GM12878 (cell line): ENCODE measurements around the gene IL18R1. TPM values are rescaled to one million over a fixed set of nuclear protein-coding genes. Genes with fewer than 3 reads are reported as not detected.

Experiments
- ASH2L ChIP-seq: fragments of 300-600, 200-600 bp; sonication (generic); IDR thresholded peaks from 2 replicates; pipeline ENCODE4 v1.6.1; 2017; ENCODE audit warnings: low read depth, mild to moderate bottlenecking, borderline replicate concordance
- ATF7 ChIP-seq: fragments of 450-650 bp; IDR thresholded peaks from 2 replicates; pipeline ENCODE4 v1.6.1; 2016; ENCODE audit warnings: low read depth, mild to moderate bottlenecking
- EED ChIP-seq: sonication (generic); IDR thresholded peaks from 2 replicates; pipeline ENCODE4 v1.6.1; 2016; ENCODE audit warnings: antibody characterized with exemption, low read depth
- EZH2 ChIP-seq: IDR thresholded peaks from 2 replicates; pipeline ENCODE4 v1.6.1; 2012; ENCODE audit warnings: low read depth, mild to moderate bottlenecking, control low read depth, inconsistent platforms, low read length, borderline replicate concordance; ENCODE audit not compliant: control insufficient read depth
- GATAD2B ChIP-seq: fragments of 450-650 bp; conservative IDR thresholded peaks from 2 replicates; pipeline ENCODE4 v1.6.1; 2017; ENCODE audit warnings: low read depth, mild to moderate bottlenecking, moderate library complexity
- MTA2 ChIP-seq: fragments of 450-650 bp; IDR thresholded peaks from 2 replicates; pipeline ENCODE4 v1.6.1; 2016; ENCODE audit warnings: low read depth, mild to moderate bottlenecking, moderate library complexity
- MYB ChIP-seq: fragments of 150-350 bp; IDR thresholded peaks from 2 replicates; pipeline ENCODE4 v1.6.1; 2014; ENCODE audit warnings: mild to moderate bottlenecking, low read depth, low read length, borderline replicate concordance
- NR2F1 ChIP-seq: fragments of 450-650 bp; conservative IDR thresholded peaks from 2 replicates; pipeline ENCODE4 v1.6.1; 2017; ENCODE audit warnings: mild to moderate bottlenecking
- RFX5 ChIP-seq: IDR thresholded peaks from 2 replicates; pipeline ENCODE4 v1.6.1; 2011; ENCODE audit warnings: low read depth, low read length, improper control_type of control experiment
- SREBF1 ChIP-seq: IDR thresholded peaks from 2 replicates; pipeline ENCODE4 v1.6.1; 2012; ENCODE audit warnings: mild to moderate bottlenecking, low read length
- SREBF2 ChIP-seq: IDR thresholded peaks from 2 replicates; pipeline ENCODE4 v1.6.1; 2012; ENCODE audit warnings: mild to moderate bottlenecking, low read length
- TBL1XR1 ChIP-seq: IDR thresholded peaks from 2 replicates; pipeline ENCODE4 v1.6.1; 2012; ENCODE audit warnings: low read depth, low read length, improper control_type of control experiment
- TCF12 ChIP-seq: IDR thresholded peaks from 2 replicates; pipeline ENCODE4 v1.6.1; 2011; ENCODE audit warnings: low read depth, mild to moderate bottlenecking, low read length
- TCF3 ChIP-seq: IDR thresholded peaks from 2 replicates; pipeline ENCODE4 v1.6.1; 2012; ENCODE audit warnings: low read depth, mild to moderate bottlenecking, low read length, borderline replicate concordance; ENCODE audit not compliant: insufficient read depth
- WRNIP1 ChIP-seq: IDR thresholded peaks from 2 replicates; pipeline ENCODE4 v1.6.1; 2011; ENCODE audit warnings: low read depth, low read length, improper control_type of control experiment, borderline replicate concordance
- ZNF274 ChIP-seq: IDR thresholded peaks from one replicate; pipeline ENCODE4 v1.8.0; 2011; ENCODE audit not compliant: insufficient read length, insufficient read depth
- polyA plus RNA-seq, 11 experiments: library from polyadenylated mRNA; depleted of rRNA in 4 of 11; unstranded in 6 of 11; stranded (reverse) in 5 of 11; fragments of >200 nt; fragmentation: Nextera tagmentation in 4 of 11; fragmentation: Illumina TruSeq in 1 of 11; extraction: Ambion mirVana in 4 of 11; extraction: Trizol in 1 of 11; gene quantifications; 1 replicate in 1 of 11; 2 replicates in 10 of 11; pipeline versions ENCODE4 v1.2.1 to v1.2.3, GENCODE V29; 2011 to 2016; ENCODE audit warnings: inconsistent platforms in 2 of 11, missing spikeins in 2 of 11, low read depth in 1 of 11
- total RNA-seq, 4 experiments: library from RNA; depleted of rRNA in 3 of 4; stranded (reverse); fragments of >200 nt in 3 of 4; fragmentation: Illumina TruSeq in 1 of 4; extraction: Trizol in 1 of 4; gene quantifications; 2 replicates each; pipeline versions ENCODE4 v1.2.1 to v1.2.3, GENCODE V29; 2013 to 2021
- TF ChIP-seq, protein P1 (sequence below): fragments of 450-650 bp; IDR thresholded peaks from 2 replicates; pipeline ENCODE4 v1.6.1; 2017; ENCODE audit warnings: mild to moderate bottlenecking
- TF ChIP-seq, protein P2 (sequence below): IDR thresholded peaks from 2 replicates; pipeline ENCODE4 v1.6.1; 2011; ENCODE audit warnings: mild to moderate bottlenecking, low read depth, low read length, moderate library complexity; ENCODE audit not compliant: insufficient replicate concordance
- TF ChIP-seq, protein P3 (sequence below): fragments of 450-650 bp; IDR thresholded peaks from 2 replicates; pipeline ENCODE4 v1.6.1; 2017; ENCODE audit warnings: mild to moderate bottlenecking, low read depth, inconsistent platforms; ENCODE audit not compliant: poor library complexity, severe bottlenecking
- TF ChIP-seq, protein P4 (sequence below): fragments of 450-650 bp; IDR thresholded peaks from 2 replicates; pipeline ENCODE4 v1.6.1; 2016; ENCODE audit warnings: mild to moderate bottlenecking, moderate library complexity, borderline replicate concordance

IL18R1 gene
- total and polyA plus RNA-seq, 10 of the 15 experiments (the other 5 are each of a cell fraction or from before 2014, with no cell fraction given), result 3.5 to 15.5 (median 11.1) TPM

DNA sequence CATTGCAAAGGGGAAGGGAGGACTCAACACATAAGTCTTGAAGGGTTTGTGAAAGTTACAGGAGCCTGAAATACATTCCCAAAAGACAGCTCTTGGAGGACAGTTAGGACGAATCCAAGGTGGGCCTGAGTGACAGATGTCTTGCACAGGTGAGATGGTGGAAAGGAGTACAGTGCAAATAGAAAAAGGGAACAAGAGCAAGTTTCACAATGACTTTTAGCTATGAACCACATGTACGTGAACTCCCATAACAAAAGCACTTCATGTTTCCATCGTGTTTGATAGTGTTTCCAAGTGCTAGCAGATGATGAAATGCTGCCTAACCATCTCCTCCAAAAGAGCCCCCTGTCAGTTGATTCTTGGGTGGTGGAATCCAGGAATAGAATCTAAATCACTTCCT lies 69.2 kb downstream of the IL18R1 start (continued):
- TF ChIP-seq, protein P1, sequence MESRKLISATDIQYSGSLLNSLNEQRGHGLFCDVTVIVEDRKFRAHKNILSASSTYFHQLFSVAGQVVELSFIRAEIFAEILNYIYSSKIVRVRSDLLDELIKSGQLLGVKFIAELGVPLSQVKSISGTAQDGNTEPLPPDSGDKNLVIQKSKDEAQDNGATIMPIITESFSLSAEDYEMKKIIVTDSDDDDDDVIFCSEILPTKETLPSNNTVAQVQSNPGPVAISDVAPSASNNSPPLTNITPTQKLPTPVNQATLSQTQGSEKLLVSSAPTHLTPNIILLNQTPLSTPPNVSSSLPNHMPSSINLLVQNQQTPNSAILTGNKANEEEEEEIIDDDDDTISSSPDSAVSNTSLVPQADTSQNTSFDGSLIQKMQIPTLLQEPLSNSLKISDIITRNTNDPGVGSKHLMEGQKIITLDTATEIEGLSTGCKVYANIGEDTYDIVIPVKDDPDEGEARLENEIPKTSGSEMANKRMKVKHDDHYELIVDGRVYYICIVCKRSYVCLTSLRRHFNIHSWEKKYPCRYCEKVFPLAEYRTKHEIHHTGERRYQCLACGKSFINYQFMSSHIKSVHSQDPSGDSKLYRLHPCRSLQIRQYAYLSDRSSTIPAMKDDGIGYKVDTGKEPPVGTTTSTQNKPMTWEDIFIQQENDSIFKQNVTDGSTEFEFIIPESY, result no peak
- TF ChIP-seq MTA2, result peak; percentile 72
- TF ChIP-seq NR2F1, result no peak
- TF ChIP-seq ZNF274, result no peak
- no peak for TF ChIP-seq RFX5
- TF ChIP-seq SREBF2, result no peak
- peak; percentile 76; the same call in 1 of the 2 replicates for TF ChIP-seq TCF12
- TF ChIP-seq, protein P2, sequence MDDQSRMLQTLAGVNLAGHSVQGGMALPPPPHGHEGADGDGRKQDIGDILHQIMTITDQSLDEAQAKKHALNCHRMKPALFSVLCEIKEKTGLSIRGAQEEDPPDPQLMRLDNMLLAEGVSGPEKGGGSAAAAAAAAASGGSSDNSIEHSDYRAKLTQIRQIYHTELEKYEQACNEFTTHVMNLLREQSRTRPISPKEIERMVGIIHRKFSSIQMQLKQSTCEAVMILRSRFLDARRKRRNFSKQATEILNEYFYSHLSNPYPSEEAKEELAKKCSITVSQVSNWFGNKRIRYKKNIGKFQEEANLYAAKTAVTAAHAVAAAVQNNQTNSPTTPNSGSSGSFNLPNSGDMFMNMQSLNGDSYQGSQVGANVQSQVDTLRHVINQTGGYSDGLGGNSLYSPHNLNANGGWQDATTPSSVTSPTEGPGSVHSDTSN, result peak; percentile 88
- peak; percentile 42 for TF ChIP-seq ATF7
- TF ChIP-seq WRNIP1, result no peak
- TF ChIP-seq, protein P3, sequence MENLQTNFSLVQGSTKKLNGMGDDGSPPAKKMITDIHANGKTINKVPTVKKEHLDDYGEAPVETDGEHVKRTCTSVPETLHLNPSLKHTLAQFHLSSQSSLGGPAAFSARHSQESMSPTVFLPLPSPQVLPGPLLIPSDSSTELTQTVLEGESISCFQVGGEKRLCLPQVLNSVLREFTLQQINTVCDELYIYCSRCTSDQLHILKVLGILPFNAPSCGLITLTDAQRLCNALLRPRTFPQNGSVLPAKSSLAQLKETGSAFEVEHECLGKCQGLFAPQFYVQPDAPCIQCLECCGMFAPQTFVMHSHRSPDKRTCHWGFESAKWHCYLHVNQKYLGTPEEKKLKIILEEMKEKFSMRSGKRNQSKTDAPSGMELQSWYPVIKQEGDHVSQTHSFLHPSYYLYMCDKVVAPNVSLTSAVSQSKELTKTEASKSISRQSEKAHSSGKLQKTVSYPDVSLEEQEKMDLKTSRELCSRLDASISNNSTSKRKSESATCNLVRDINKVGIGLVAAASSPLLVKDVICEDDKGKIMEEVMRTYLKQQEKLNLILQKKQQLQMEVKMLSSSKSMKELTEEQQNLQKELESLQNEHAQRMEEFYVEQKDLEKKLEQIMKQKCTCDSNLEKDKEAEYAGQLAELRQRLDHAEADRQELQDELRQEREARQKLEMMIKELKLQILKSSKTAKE, result no peak
- no peak for TF ChIP-seq MYB
- TF ChIP-seq EED, result peak; percentile 79
- TF ChIP-seq GATAD2B, result 0 out of 2 replicates have a peak, but pooled peaks have one; percentile 47
- no peak for TF ChIP-seq EZH2
- no peak for TF ChIP-seq SREBF1
- no peak for TF ChIP-seq ASH2L
- TF ChIP-seq, protein P4, sequence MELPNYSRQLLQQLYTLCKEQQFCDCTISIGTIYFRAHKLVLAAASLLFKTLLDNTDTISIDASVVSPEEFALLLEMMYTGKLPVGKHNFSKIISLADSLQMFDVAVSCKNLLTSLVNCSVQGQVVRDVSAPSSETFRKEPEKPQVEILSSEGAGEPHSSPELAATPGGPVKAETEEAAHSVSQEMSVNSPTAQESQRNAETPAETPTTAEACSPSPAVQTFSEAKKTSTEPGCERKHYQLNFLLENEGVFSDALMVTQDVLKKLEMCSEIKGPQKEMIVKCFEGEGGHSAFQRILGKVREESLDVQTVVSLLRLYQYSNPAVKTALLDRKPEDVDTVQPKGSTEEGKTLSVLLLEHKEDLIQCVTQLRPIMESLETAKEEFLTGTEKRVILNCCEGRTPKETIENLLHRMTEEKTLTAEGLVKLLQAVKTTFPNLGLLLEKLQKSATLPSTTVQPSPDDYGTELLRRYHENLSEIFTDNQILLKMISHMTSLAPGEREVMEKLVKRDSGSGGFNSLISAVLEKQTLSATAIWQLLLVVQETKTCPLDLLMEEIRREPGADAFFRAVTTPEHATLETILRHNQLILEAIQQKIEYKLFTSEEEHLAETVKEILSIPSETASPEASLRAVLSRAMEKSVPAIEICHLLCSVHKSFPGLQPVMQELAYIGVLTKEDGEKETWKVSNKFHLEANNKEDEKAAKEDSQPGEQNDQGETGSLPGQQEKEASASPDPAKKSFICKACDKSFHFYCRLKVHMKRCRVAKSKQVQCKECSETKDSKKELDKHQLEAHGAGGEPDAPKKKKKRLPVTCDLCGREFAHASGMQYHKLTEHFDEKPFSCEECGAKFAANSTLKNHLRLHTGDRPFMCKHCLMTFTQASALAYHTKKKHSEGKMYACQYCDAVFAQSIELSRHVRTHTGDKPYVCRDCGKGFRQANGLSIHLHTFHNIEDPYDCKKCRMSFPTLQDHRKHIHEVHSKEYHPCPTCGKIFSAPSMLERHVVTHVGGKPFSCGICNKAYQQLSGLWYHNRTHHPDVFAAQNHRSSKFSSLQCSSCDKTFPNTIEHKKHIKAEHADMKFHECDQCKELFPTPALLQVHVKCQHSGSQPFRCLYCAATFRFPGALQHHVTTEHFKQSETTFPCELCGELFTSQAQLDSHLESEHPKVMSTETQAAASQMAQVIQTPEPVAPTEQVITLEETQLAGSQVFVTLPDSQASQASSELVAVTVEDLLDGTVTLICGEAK, result no peak
- TF ChIP-seq TCF3, result peak; percentile 73; the same call in 1 of the 2 replicates
- TF ChIP-seq TBL1XR1, result no peak
